WI38 (cell line): Measurements from ENCODE around the gene LINC00305.

ENCODE experiments used
- H3K4me3 ChIP-seq: 2 replicates; pipeline ENCODE4 v1.5.1; 2011; ENCODE audit warnings: low read depth, mild to moderate bottlenecking, control low read depth, low read length
- TF ChIP-seq, protein P1 (sequence below): IDR thresholded peaks from 2 replicates; pipeline ENCODE4 v1.5.1; 2012; ENCODE audit warnings: low read depth, mild to moderate bottlenecking, control low read depth, low read length

The LINC00305 gene

GRCh38 chr18:64044616-64045015 is 104.3 kb downstream of the LINC00305 start:
- TF ChIP-seq, protein P1, sequence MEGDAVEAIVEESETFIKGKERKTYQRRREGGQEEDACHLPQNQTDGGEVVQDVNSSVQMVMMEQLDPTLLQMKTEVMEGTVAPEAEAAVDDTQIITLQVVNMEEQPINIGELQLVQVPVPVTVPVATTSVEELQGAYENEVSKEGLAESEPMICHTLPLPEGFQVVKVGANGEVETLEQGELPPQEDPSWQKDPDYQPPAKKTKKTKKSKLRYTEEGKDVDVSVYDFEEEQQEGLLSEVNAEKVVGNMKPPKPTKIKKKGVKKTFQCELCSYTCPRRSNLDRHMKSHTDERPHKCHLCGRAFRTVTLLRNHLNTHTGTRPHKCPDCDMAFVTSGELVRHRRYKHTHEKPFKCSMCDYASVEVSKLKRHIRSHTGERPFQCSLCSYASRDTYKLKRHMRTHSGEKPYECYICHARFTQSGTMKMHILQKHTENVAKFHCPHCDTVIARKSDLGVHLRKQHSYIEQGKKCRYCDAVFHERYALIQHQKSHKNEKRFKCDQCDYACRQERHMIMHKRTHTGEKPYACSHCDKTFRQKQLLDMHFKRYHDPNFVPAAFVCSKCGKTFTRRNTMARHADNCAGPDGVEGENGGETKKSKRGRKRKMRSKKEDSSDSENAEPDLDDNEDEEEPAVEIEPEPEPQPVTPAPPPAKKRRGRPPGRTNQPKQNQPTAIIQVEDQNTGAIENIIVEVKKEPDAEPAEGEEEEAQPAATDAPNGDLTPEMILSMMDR = no peak
- H3K4me3 ChIP-seq = no peak overlapping the region

GRCh38 chr18:64042728-64043358 is 106.0 kb downstream of the LINC00305 start:
- TF ChIP-seq, protein P1 = no peak

GRCh38 chr18:64037812-64038414 is 111.0 kb downstream of the LINC00305 start:
- no peak overlapping the region for H3K4me3 ChIP-seq
- TF ChIP-seq, protein P1 = no peak; the same call in 1 of the 2 replicates

More at GRCh38 chr18:64042728-64043358, 106.0 kb downstream of the LINC00305 start:
- no peak overlapping the region for H3K4me3 ChIP-seq

DNA sequence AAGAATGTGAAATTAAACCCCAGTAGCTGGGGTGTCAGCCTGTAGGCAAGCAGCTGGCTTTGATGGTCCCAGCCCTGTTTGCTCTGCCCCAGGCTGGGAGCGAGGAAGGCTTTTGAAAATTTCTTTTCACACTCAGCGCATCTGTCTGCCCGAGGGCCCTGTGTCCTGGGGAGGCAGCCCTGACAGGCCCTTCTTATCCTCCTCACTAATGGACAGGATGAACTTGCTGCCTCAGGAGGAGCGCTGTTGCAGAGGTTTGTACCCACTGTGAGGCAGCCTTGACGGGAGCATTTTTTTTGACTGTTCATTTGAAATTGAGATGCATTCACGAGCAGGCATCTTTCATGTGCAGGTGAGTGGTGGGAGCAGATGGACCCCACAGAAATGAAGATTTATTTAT is 116.6 kb downstream of the LINC00305 start:
- no peak overlapping the region for H3K4me3 ChIP-seq
- TF ChIP-seq, protein P1 = no peak

- no peak overlapping the region for H3K4me3 ChIP-seq
- TF ChIP-seq, protein P1 = no peak
Observed at GRCh38 chr18:64031411-64031810, 117.5 kb downstream of the LINC00305 start.
